Esophagus mucosa (tissue), 1 donor: ENCODE data around the gene ALK. TPM values are rescaled to one million over a fixed set of nuclear protein-coding genes. Genes with fewer than 3 reads are reported as not detected.

Source experiments
- ATAC-seq: fragments of 200-7000 bp; cut with Tn5 transposase; one replicate; pipeline ENCODE4 v1.9.1; 2020
- total RNA-seq: library from RNA; stranded (reverse); gene quantifications from one replicate; pipeline ENCODE4 v1.2.4, GENCODE V29; 2023
- donor health status: DM: yes; HTN: yes; CAD: no.

Gene ALK
- total RNA-seq, 1 donor from 2014 or later: 0.04 TPM

DNA sequence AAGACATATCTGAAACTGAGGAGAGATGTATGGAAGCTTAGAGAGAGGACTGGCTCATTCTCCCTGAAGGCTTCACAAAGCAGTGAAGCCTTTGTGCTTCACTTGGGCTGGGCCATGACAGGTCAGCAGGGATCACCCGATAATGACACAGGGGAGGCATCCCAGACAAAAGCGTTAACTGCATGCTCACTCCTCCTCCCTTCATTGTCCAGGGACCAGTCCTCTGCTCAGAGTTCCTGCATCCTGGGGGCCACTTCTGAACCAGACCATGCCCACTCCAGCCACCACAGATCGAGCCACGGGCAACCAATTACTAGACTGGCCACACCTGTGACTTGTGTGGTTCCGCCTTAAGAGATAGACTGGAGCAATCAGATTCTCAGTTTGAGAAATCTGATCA is 570.1 kb downstream of the ALK start:
- no peak for ATAC-seq

DNA sequence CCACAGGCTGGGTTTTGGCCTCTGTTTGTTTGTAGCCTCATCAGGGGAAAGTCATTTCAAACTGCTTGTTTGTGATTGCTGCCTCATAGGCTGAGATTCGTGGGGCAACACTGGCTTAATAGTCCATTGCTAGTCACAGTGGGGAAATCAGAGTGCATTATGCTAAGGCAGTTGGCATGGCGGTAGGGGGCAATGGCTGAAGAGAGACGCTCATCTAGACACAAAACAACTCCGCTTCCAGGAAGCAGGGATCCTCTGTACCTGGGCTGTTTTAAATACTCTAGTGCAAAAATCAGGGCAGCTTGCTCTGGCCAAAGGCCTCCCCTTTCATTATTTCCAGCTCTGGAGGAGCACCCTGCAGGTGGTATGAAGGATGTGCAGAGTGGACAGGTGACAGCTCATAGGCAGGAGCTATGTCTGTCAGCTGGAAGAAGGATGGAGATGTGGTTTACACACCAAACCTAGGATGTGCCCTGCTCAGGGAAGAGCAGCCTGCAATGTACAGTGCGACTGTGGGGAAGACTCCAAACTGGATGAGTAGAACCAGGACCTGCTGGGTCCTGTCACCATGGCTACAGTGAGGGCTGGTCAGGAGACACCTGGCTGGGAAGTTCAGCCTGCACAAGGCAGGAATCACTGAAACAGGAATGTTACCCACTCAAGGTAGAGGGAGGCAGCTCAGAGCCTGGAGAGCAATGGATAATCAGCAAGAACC is 571.9 kb downstream of the ALK start:
- ATAC-seq: no peak

DNA sequence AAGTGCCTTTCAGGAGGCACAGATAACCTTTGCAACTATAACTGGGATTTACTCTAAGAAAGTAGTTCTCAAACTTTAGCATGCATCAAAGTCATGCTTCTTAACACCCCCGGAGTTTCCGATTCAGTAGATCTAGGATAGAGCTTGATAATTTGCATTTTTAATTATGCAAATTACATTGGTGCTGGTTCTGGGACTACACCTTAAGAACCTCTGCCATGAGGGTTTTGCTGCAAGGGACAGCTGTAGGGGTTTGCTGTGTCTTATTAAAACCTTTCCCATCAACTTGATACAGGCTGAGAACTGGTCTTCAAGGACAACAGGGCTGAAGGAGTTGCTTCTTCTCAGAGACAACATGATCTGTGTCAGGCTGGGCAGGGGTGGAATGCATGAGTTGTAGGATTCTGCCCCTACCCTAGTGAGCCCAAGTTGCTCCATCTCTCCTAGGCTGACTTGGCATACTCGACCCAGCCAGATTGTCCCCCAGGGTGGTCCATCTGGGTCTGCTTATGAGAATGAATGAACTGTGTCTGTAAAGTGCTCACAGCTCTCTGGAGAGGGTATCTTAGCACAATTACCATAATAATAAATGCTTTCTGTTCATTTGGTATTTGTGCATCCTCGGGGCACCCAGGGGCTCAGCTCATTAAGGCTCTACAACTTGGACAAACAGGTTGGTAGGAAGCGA is 573.5 kb downstream of the ALK start:
- ATAC-seq: no peak

DNA sequence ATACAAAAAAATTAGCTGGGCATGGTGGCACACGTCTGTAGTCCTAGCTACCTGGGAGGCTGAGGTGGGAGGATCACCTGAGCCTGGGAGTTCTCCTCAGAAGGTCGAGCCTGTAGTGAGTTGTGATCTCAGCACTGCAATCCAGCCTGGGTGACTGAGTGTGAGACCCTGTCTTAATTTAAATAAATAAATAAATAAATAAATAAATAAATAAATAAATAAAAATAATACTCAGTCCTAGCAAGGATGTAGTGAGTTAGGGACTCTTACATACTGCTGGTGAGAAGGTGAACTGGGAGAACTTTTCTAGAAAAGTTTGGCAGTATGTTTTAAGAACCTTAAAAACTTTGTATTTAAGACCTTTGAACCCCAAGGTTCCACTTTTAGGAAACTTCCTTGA is 576.1 kb downstream of the ALK start:
- ATAC-seq: no peak

DNA sequence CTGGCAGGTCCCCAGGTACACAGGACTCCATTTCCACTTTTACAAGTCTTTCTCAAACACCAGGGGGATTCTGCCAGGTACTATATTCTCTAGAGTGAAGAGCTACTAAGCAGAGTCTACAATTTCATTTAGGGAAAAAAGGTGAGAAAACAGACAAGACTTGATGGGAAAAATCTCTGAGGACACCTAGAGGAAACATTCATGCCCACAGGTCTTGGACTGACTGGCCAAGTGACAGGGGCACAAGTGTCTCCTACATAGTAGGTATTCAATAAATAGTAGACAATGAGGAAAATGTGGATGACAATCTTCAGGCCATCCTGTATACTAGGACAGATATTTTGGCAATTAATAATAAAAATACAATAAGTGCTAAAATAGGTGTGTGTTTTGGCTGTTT is 577.6 kb downstream of the ALK start:
- no peak for ATAC-seq

DNA sequence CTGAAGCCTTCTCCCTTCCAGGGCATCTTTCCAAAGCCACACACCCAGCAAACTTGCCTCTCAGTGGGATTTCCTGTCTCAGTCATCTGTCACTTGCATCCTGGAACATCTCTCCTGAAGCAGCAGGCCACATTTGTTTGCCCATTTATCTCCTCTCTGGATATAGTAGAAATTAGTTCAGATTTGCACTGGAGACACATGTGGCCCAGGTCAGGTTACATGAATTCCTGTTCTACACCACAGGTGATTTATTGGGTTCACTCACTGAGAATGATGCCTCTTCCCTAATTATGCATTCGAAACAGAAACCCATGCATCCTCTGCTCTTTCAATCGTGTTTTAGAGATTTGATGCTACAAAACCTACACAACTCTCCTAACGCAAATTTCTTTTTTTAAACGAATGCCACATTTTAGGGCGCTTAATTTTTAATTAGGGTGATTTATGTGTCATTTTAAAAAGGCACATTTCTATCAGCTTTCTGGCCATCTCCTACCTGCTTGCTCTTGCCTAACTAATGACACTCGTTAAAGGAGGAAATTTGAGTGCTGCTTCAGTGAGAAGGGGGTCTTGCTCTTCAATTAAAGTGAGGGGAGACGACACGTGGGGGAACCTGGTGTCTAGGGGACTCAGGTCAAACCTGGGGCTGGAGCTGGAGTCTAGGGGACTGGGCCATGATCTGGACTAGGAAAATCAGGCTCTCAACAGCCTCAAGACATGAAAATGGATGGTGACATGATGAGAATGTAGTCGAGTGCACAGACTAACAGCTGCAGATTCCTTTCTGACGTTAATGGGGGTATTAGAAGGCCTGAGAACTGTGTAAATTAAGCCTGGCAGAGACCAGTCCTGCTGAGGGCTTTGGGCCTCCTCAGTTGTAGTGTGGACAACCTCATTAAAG is 584.8 kb downstream of the ALK start:
- no peak for ATAC-seq

DNA sequence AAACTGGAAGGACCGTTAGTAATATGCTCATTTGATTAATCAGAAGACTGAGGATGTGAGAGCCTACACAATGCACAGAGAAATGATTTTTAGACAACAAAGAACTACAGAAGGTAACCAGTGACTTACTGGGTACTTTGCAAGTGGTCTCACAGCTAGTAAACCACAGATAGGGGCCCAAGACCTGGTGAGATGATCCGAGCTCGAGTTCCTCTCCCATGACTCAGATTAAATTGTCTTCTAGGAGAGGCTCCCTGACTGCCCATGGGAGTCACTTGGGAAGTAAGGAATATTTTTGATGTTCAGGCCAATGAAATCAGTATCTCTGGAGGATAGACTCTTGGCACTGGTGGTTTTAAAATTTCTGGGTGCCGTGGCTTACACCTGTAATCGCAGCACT is 586.0 kb downstream of the ALK start:
- no peak for ATAC-seq

DNA sequence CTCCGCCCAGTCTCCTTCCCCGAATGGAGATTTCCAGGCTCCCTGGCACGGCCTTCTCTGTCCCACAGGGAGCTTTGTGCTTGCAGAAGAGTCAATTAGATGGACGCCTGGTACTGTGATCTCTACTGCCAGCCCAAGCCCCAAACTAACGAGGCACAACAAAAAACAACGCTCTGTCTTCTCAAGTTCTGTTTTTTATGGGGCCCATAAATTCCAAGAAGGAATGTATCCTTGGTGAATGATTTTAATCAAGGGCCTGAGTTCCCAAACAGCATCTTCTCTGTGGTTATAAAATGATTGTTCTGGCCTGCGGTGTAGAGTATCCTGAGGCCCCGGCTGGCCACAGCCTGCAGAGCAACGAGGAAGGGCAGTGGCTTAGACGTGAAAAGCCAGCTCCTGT is 586.7 kb downstream of the ALK start:
- no peak for ATAC-seq

DNA sequence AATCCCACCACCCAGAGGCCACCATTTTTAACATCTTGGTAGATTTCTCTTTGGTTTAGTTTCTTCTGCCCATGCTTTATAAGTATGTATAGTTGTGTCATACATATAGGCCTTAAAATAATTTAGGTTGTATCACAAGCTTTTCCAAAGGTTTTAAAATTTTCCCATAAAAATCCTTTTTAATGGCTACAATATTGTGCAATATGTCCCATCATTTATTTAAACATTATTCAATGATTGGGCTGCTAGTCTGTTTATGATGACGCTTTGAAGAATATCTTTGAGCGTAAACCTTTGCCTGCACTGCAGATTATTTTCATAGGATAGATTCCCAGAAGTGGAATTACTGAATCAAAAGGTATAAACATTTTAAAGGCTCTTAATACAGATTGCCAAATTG is 588.8 kb downstream of the ALK start:
- no peak for ATAC-seq

DNA sequence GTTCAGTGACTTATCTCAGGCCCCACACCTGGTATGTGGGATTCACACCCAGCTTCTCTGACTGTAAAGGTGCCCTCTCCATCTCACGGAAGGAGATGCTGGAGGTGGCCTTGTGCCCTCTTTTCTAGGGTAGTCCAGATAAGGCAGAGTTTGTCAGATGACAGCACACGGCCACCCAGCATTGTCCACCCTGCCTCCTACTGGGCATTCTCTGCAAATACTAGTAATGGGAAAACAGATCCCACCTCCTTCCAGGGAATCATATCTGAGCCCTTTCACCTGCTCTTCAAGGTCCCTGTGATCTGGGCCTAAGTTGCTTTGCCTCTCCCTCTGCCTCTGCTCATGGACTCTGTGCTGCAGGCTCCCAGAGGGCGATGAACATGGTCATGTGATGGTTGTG is 591.5 kb downstream of the ALK start:
- ATAC-seq: no peak

DNA sequence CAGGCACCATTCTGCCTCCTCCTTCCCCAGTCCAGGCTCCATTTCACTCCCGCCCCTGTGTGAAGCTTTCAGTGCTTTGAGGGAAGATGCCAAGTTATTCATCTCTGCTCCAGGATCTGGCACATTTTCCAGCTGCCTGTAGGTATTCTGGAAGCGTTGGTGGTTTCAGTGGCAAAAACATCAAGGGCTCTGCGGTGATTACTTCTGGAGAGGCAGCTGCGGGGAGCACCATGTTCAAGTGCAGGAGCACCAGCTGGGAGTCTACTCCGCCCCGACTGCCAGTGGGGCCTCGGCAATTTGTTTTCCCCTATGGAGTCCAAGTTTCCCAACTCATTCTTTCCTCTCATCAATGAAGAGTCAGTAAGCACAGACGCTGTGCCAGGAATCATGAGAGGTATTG is 594.5 kb downstream of the ALK start:
- no peak for ATAC-seq

DNA sequence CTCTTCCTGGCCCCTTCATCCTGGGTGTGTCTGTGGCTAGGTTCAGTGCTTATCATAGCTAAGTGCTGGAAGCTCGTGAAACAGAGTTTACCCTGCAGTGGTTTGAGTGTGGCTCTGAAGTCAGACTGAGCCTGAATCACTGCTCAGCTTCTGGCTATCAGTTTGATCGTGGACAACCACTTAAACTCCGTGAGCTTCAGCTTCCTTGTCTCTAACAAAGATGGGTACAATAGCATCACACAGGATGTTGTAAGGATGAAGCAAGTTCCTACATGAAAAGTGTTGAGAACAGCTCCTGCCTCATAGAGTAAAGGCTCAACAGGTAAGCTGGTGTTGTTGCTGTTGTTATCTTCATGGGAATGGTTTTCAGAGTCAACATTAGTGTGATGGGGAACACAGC is 595.8 kb downstream of the ALK start:
- peak; percentile 81 for ATAC-seq

DNA sequence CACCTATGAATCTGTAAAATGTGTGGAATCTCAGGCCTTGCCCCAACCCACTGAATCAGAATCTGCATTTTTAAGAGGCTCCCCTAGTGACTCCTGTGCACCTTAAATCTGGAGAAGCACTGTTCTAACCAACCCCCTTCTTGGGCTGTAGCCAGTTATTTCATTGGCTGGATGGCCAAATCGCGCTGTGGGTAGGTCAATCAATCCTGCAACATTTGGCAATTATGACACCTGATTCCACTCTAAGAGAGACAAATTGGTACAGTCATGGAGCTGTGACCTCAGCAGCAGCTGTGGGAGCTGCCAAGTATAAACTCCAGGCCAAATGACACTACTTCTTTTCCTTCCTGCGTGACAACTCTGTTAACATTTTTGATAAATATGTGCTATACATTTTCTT is 597.4 kb downstream of the ALK start:
- no peak for ATAC-seq

DNA sequence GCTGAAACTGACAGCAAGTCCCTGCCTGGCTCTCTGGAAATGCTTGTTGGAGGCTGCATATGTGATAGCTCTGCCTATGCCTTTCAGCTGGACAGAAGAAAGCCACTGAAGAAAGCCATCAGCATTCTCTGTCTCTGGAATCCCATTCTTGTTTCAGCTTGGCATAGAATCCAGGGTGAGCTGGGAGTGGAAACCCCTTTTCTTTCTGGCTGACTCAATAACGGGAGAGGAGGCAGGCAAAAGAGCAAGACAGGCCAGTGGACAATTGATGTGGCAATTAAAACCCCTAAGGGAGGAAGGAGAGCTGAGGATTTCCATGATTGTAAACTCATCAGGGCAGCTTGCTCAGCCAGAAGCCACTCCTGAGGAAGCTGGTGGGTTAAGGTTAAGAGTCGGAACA is 598.1 kb downstream of the ALK start:
- no peak for ATAC-seq

DNA sequence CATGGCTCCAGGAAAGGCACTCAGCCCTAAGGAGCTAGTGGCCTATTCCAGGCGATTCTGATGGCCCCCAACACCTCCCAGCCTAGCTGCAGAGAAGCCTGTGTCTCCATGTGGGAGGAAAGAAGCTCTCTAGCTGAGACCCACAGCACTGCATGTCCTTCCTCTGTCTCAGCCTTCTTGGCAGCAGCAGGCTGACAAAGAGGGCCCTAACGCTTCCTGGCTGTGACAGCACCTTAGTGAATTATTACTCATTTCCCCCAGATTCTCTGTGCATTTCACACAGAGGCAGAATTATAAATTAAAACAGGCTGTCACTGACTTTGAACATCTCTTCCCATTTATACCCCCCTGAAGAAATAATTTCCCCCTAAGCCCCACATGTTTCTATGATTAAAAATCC is 599.4 kb downstream of the ALK start:
- no peak for ATAC-seq

DNA sequence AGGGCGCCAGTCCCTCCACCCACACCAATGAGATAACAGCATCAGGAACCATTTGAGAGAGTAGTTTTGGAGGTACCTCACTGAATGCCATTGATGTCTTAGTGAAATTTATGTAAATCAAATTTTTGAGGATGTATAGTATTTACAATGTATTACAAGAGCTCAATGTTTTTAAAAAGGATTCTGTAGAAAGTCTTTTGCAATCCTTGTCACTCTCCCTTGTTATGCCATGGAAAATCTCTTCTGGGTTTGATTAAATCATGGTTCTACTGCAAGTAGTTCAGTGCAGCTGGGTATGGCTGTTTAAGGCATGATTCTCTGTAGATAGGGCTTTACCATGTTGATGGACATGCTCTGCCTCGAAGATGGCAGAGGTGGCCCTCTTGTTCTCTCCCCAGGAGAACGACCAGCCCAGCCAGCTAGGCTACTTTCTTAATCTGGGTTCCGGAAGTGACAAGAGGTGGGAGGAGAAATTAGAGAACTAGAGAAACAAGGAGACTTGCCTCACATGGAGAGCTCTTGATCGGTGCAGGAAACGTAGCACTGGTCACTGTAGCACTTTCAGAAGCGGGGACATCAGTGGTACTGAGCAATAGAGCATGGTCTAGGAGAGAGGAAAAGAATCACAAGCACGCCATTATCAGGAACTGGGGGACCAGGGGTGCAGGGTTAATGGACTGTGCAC is 603.4 kb downstream of the ALK start:
- no peak for ATAC-seq

DNA sequence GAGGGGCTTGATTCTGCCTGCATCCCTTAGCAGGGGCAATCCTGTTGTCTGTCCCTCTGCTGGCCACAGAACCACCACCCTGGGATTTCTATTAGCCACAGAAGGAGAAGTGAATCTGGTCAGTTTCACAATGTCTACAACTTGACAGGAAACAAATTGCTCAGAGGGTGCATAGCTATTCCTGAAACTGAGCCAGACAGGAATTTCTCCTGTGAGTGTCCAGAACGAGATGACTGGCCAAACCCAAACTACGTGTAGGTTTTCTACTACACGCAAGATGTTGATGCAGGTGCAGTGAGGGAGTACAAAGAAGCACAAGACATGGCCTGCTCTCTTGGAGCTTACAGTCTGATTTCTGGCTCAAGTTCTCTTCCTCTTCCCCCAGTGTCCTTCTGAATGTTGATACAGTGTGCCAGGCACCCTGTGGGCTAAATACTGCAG is 604.3 kb downstream of the ALK start:
- no peak for ATAC-seq

DNA sequence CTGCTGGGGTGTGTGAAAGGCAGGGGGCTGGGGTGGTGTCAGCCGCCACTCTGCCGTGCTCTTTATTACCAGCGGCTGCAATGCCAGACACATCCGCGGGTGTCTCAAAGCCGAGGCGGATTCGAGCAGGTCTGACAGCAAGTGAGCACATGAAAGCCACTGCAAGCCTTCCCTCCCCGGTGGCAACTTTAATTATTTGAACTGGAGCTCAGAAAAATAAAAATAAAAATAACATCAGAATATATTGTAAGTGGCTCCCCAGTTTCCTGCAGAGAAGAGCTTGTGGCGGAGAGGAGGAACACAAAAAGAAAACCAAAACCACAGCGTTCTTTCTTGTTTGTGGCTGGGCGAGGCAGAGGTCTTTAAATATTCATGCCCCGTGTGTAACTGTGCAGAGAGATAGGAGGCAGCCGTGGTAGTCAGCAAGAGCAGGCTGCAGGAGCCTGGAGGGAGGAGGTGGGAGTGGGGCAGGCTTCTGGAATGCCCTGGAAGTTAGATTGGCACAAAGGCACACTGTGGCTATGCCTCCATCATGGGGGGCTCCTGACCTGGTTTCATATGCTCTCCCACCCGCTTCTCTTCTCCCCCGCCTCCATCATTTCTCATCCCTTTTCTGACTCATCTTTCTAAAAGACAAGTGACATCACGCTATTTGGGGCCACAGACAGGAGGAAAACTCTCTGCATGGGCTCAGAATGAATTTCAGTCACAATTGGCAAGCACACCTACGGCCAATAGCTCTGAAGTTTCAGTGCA is 606.4 kb downstream of the ALK start:
- peak; percentile 65 for ATAC-seq

DNA sequence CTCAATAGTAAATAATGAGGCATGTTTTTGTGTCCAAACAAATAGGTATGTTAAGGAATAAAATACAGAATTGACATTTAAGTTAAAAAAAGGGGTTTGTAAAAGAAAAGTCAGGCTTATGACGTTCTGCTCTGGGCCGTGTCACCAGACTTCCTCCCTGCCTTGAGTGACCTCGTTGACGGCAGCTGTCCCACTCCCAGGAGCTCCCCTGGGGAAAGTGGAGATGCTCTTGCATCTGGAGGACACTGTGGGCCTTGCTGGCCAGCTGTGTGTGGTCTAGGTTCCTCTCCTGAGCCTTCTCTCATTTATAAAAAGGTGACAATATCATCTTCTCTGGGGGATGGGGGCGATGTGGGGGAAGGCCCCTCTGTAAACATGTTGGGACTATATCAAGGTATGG is 609.9 kb downstream of the ALK start:
- no peak for ATAC-seq

DNA sequence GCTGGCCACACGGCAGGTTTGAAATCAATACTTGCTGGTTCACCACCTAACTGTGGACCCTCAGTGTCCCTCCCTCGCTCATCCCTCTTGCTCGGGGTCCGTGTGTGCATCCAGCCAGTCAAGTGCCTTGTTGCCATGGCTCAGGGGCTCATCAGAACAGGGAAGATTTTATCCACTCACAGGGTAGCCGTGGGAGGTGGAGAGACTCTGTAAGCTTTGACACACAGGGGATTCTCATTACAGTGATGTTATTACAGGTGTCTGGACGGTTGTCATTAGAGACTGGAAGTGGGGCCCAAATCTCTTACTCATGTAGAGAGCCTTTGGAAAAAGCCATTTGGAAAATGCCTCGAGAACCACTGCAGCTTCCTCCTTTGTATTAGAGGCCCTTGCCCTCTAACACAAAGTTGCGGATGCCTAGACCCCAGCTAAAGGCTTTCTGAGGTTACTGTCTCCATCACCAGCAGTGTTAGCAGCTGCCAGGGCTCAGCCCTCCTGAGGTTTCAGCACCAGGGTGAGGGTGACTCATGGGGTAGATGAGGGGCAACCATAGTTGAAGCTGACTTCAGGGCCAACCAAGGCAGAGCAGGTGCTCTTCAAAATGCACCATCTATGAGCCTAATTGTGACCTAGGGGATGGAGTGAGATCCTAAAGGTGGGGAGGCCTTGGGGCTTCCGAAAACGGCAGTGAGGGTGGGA is 610.6 kb downstream of the ALK start:
- no peak for ATAC-seq
